Measurements from ENCODE around the gene NUCB1. TPM values are rescaled to one million over a fixed set of nuclear protein-coding genes. Genes with fewer than 3 reads are reported as not detected.

NUCB1 gene
- total and polyA plus RNA-seq, 4 donors, result 186 to 775 (median 238) TPM

DNA sequence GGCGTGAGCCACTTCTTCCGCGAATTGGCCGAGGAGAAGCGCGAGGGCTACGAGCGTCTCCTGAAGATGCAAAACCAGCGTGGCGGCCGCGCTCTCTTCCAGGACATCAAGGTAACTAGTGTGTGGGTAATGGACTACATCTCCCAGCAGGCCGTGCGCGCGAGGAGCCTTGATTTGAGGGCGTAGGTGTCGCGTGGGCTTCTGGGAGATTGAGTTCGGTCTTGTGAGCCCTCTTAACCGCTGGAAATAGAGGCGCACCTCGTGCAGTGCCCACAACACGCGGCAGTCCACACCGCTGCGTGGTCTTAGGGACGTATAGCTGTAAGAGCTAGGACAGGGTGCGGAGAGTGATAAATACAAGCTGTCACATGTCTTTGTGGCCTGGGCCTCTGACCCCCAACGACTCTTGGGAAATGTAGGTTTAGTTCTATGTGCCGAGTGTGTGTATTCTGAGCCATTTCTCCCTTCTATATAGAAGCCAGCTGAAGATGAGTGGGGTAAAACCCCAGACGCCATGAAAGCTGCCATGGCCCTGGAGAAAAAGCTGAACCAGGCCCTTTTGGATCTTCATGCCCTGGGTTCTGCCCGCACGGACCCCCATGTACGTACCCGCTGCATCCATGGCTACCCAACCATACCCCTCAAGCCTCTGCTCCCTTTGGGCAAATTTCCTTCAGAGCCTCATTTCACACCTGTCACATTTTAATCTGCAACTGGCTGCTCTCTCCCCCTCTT lies 65.9 kb downstream of the NUCB1 start:
- TF ChIP-seq FOXA1 (IDR thresholded peaks at IDR 0.05) (no peak), RXRA (IDR thresholded peaks at IDR 0.05) (peak in 1 of 2 donors; percentile 14)
- TF ChIP-seq, protein P1, sequence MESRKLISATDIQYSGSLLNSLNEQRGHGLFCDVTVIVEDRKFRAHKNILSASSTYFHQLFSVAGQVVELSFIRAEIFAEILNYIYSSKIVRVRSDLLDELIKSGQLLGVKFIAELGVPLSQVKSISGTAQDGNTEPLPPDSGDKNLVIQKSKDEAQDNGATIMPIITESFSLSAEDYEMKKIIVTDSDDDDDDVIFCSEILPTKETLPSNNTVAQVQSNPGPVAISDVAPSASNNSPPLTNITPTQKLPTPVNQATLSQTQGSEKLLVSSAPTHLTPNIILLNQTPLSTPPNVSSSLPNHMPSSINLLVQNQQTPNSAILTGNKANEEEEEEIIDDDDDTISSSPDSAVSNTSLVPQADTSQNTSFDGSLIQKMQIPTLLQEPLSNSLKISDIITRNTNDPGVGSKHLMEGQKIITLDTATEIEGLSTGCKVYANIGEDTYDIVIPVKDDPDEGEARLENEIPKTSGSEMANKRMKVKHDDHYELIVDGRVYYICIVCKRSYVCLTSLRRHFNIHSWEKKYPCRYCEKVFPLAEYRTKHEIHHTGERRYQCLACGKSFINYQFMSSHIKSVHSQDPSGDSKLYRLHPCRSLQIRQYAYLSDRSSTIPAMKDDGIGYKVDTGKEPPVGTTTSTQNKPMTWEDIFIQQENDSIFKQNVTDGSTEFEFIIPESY (IDR thresholded peaks at IDR 0.05), result no peak
- Histone ChIP-seq H3K9me3 (ENCODE audit: control insufficient read depth in 4 of 4, low read length in 3 of 4) (no peaks in the 10 kb centered on the region), H3K27me3 (ENCODE audit: control insufficient read depth in 4 of 4, insufficient read depth in 4 of 4, low read length in 3 of 4) (no peaks in the 10 kb centered on the region), H3K4me3 (ENCODE audit: low read depth in 1 of 3, low read length in 3 of 3) (peak overlapping the region; percentile 63 to 93 (median 66)), H3K9ac (ENCODE audit: low read depth in 1 of 2, low read length in 2 of 2) (peak overlapping the region; percentile 61 to 92), H3K4me1 (ENCODE audit: control insufficient read depth in 4 of 4, insufficient read depth in 4 of 4, low read length in 3 of 4) (peaks cover 2 to 36% (median 23%) of the 10 kb centered on the region in 4 donors), H3K36me3 (ENCODE audit: control insufficient read depth in 4 of 4, insufficient read depth in 3 of 4, low read depth in 1 of 4, low read length in 3 of 4) (peaks cover 3 to 8% (median 4%) of the 10 kb centered on the region in 4 donors), H3K27ac (ENCODE audit: low read depth in 1 of 2, low read length in 2 of 2) (peak overlapping the region; percentile 84 to 91)
- 3% methylated on average over 36 of the region's 36 CpGs for WGBS
- DNase-seq (ENCODE audit: low spot score), result peak; percentile 90

DNA sequence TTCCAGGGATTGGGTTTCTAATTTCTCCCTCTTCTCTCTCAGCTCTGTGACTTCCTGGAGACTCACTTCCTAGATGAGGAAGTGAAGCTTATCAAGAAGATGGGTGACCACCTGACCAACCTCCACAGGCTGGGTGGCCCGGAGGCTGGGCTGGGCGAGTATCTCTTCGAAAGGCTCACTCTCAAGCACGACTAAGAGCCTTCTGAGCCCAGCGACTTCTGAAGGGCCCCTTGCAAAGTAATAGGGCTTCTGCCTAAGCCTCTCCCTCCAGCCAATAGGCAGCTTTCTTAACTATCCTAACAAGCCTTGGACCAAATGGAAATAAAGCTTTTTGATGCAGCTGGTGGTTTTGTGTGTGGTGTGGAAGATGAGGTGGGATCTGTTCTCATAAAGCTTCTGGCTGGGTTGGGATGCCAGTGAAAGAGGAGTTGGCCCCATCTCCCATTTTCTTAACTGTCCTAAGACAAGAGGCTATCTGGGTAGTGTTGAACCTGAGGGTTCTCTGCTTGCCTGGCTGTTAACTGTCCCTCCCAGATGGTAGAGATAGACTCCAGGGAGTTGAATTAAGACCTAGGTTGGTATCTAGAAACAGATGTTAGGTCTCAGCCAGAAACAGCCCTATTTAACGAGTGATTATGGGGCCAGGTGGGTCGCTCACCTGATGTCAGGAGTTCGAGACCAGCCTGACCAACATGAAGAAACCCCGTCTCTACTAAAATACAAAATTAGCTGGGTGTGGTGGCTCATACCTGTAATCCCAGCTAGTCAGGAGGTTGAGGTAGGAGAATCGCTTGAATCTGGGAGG lies 66.6 kb downstream of the NUCB1 start:
- TF ChIP-seq TAF1 (conservative IDR thresholded peaks at IDR 0.05) (no peak), SP1 (IDR thresholded peaks at IDR 0.05) (no peak), RAD21 (IDR thresholded peaks at IDR 0.05) (no peak), HNF4A (conservative IDR thresholded peaks at IDR 0.05) (no peak), GABPA (IDR thresholded peaks at IDR 0.05 in 1 of 2, conservative IDR thresholded peaks at IDR 0.05 in 1 of 2) (no peak), FOXA1 (IDR thresholded peaks at IDR 0.05) (no peak), YY1 (IDR thresholded peaks at IDR 0.05) (no peak), JUND (IDR thresholded peaks at IDR 0.05) (no peak), FOXA2 (IDR thresholded peaks at IDR 0.05) (no peak), NR2F2 (IDR thresholded peaks at IDR 0.05) (no peak), HNF4G (IDR thresholded peaks at IDR 0.05) (no peak), EGR1 (IDR thresholded peaks at IDR 0.05; ENCODE audit: low read depth in 2 of 2) (no peak), RXRA (IDR thresholded peaks at IDR 0.05) (no peak)
- TF ChIP-seq, protein P2, sequence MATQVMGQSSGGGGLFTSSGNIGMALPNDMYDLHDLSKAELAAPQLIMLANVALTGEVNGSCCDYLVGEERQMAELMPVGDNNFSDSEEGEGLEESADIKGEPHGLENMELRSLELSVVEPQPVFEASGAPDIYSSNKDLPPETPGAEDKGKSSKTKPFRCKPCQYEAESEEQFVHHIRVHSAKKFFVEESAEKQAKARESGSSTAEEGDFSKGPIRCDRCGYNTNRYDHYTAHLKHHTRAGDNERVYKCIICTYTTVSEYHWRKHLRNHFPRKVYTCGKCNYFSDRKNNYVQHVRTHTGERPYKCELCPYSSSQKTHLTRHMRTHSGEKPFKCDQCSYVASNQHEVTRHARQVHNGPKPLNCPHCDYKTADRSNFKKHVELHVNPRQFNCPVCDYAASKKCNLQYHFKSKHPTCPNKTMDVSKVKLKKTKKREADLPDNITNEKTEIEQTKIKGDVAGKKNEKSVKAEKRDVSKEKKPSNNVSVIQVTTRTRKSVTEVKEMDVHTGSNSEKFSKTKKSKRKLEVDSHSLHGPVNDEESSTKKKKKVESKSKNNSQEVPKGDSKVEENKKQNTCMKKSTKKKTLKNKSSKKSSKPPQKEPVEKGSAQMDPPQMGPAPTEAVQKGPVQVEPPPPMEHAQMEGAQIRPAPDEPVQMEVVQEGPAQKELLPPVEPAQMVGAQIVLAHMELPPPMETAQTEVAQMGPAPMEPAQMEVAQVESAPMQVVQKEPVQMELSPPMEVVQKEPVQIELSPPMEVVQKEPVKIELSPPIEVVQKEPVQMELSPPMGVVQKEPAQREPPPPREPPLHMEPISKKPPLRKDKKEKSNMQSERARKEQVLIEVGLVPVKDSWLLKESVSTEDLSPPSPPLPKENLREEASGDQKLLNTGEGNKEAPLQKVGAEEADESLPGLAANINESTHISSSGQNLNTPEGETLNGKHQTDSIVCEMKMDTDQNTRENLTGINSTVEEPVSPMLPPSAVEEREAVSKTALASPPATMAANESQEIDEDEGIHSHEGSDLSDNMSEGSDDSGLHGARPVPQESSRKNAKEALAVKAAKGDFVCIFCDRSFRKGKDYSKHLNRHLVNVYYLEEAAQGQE (IDR thresholded peaks at IDR 0.05), result no peak
- TF ChIP-seq, protein P3, sequence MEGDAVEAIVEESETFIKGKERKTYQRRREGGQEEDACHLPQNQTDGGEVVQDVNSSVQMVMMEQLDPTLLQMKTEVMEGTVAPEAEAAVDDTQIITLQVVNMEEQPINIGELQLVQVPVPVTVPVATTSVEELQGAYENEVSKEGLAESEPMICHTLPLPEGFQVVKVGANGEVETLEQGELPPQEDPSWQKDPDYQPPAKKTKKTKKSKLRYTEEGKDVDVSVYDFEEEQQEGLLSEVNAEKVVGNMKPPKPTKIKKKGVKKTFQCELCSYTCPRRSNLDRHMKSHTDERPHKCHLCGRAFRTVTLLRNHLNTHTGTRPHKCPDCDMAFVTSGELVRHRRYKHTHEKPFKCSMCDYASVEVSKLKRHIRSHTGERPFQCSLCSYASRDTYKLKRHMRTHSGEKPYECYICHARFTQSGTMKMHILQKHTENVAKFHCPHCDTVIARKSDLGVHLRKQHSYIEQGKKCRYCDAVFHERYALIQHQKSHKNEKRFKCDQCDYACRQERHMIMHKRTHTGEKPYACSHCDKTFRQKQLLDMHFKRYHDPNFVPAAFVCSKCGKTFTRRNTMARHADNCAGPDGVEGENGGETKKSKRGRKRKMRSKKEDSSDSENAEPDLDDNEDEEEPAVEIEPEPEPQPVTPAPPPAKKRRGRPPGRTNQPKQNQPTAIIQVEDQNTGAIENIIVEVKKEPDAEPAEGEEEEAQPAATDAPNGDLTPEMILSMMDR (IDR thresholded peaks at IDR 0.05; ENCODE audit: low read depth, low read length, missing input control), result no peak
- TF ChIP-seq, protein P1 (IDR thresholded peaks at IDR 0.05), result no peak
- TF ChIP-seq, protein P4, sequence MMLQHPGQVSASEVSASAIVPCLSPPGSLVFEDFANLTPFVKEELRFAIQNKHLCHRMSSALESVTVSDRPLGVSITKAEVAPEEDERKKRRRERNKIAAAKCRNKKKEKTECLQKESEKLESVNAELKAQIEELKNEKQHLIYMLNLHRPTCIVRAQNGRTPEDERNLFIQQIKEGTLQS (IDR thresholded peaks at IDR 0.05), result no peak
- TF ChIP-seq, protein P5, sequence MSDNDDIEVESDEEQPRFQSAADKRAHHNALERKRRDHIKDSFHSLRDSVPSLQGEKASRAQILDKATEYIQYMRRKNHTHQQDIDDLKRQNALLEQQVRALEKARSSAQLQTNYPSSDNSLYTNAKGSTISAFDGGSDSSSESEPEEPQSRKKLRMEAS (IDR thresholded peaks at IDR 0.05), result no peak
- H3K27me3 ChIP-seq (ENCODE audit: control insufficient read depth in 4 of 4, insufficient read depth in 4 of 4, low read length in 3 of 4), result no peaks in the 10 kb centered on the region
- H3K9ac ChIP-seq (ENCODE audit: low read depth in 1 of 2, low read length in 2 of 2), result peak overlapping the region; percentile 61 to 92
- peak overlapping the region; percentile 84 to 91 for H3K27ac ChIP-seq (ENCODE audit: low read depth in 1 of 2, low read length in 2 of 2)
- peaks cover 2 to 32% (median 22%) of the 10 kb centered on the region in 4 donors for H3K4me1 ChIP-seq (ENCODE audit: control insufficient read depth in 4 of 4, insufficient read depth in 4 of 4, low read length in 3 of 4)
- no peak for DNase-seq (ENCODE audit: low spot score)
- WGBS, result 47% methylated on average over 10 of the region's 10 CpGs
- H3K36me3 ChIP-seq (ENCODE audit: control insufficient read depth in 4 of 4, insufficient read depth in 3 of 4, low read depth in 1 of 4, low read length in 3 of 4), result peaks cover 3 to 8% (median 4%) of the 10 kb centered on the region in 4 donors
- peak overlapping the region; percentile 63 to 93 (median 66) for H3K4me3 ChIP-seq (ENCODE audit: low read depth in 1 of 3, low read length in 3 of 3)
- H3K9me3 ChIP-seq (ENCODE audit: control insufficient read depth in 4 of 4, low read length in 3 of 4), result no peaks in the 10 kb centered on the region
